HEK293T (cell line): ENCODE results near the gene ZNF148.

Source experiments
- CTCF ChIA-PET: fragments of 350-600 bp; formaldehyde crosslinking; extraction: SDS; loops from one replicate; lab custom pipeline; 2021; ENCODE audit warnings: antibody characterized with exemption, inconsistent platforms; lab: Yijun Ruan, JAX
- POLR2A ChIA-PET: fragments of 350-600 bp; formaldehyde crosslinking; extraction: SDS; loops from one replicate; lab custom pipeline; 2020; ENCODE audit warnings: antibody characterized with exemption, inconsistent platforms; lab: Yijun Ruan, JAX
- DNase-seq: peaks from one replicate; pipeline ENCODE4 v3.0.0; 2012; ENCODE audit warnings: mixed read lengths; ENCODE audit errors: extremely low spot score
- ARNT ChIP-seq: fragments of 450-650 bp; IDR thresholded peaks from 2 replicates; pipeline ENCODE4 v1.6.1; 2017; ENCODE audit warnings: mild to moderate bottlenecking
- BHLHE40 ChIP-seq: fragments of 450-650 bp; IDR thresholded peaks from 2 replicates; pipeline ENCODE4 v1.6.1; 2016; ENCODE audit warnings: mild to moderate bottlenecking, moderate library complexity, borderline replicate concordance
- CTBP1 ChIP-seq: fragments of 450-650 bp; IDR thresholded peaks from 2 replicates; pipeline ENCODE4 v1.6.1; 2016; ENCODE audit warnings: borderline replicate concordance
- ELF4 ChIP-seq: fragments of 450-650 bp; IDR thresholded peaks from 2 replicates; pipeline ENCODE4 v1.6.1; 2017; ENCODE audit warnings: antibody characterized with exemption
- FOXA1 ChIP-seq: fragments of 450-650 bp; IDR thresholded peaks from 2 replicates; pipeline ENCODE4 v1.6.1; 2016; ENCODE audit warnings: mild to moderate bottlenecking
- FOXK2 ChIP-seq: fragments of 450-650 bp; IDR thresholded peaks from 2 replicates; pipeline ENCODE4 v1.6.1; 2016; ENCODE audit warnings: mild to moderate bottlenecking
- FOXM1 ChIP-seq: fragments of 450-650 bp; IDR thresholded peaks from 2 replicates; pipeline ENCODE4 v1.6.1; 2017; ENCODE audit warnings: mild to moderate bottlenecking, borderline replicate concordance
- HDGF ChIP-seq: fragments of 450-650 bp; IDR thresholded peaks from 2 replicates; pipeline ENCODE4 v1.6.1; 2017; ENCODE audit warnings: antibody characterized with exemption, borderline replicate concordance
- L3MBTL2 ChIP-seq: fragments of 450-650 bp; conservative IDR thresholded peaks from 2 replicates; pipeline ENCODE4 v1.6.1; 2016; ENCODE audit warnings: mild to moderate bottlenecking
- LEF1 ChIP-seq: fragments of 450-650 bp; IDR thresholded peaks from 2 replicates; pipeline ENCODE4 v1.6.1; 2017; ENCODE audit warnings: mild to moderate bottlenecking, borderline replicate concordance
- NFRKB ChIP-seq: fragments of 450-650 bp; IDR thresholded peaks from 2 replicates; pipeline ENCODE4 v1.6.1; 2016; ENCODE audit warnings: mild to moderate bottlenecking, moderate library complexity
- SP1 ChIP-seq: fragments of 450-650 bp; IDR thresholded peaks from 2 replicates; pipeline ENCODE4 v1.6.1; 2017
- SUZ12 ChIP-seq: fragments of 450-650 bp; IDR thresholded peaks from 2 replicates; pipeline ENCODE4 v1.6.1; 2016; ENCODE audit warnings: mild to moderate bottlenecking
- TARDBP ChIP-seq: fragments of 450-650 bp; IDR thresholded peaks from 2 replicates; pipeline ENCODE4 v1.6.1; 2016
- ZNF384 ChIP-seq: fragments of 450-650 bp; IDR thresholded peaks from 2 replicates; pipeline ENCODE4 v1.6.1; 2016
- TF ChIP-seq, protein P1 (sequence below): fragments of 450-650 bp; IDR thresholded peaks from 2 replicates; pipeline ENCODE4 v1.6.1; 2016

The ZNF148 gene

DNA sequence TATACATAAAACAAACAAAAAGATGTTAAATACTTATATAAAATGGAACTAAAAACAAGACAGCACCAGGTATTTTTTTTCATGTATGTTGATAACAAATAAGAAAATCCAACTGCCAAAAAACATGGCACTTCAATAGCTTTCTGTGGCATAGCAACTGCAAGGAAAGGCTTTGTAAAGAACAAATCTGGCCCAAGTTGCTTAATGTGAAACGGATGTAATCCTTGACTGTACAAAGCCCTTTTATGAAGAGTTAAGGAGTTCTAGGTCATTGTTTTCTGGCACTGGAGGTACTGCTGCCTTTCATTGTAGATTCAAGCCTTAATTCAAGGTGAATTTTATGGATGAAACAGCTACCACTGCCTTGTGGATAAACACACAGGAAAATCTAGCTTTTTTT is 93.7 kb downstream of the ZNF148 start:
- DNase-seq: no peak
- TF ChIP-seq FOXK2: no peak
- TF ChIP-seq ELF4: no peak
- ChIA-PET CTCF (no interaction called here), POLR2A (no interaction called here)

DNA sequence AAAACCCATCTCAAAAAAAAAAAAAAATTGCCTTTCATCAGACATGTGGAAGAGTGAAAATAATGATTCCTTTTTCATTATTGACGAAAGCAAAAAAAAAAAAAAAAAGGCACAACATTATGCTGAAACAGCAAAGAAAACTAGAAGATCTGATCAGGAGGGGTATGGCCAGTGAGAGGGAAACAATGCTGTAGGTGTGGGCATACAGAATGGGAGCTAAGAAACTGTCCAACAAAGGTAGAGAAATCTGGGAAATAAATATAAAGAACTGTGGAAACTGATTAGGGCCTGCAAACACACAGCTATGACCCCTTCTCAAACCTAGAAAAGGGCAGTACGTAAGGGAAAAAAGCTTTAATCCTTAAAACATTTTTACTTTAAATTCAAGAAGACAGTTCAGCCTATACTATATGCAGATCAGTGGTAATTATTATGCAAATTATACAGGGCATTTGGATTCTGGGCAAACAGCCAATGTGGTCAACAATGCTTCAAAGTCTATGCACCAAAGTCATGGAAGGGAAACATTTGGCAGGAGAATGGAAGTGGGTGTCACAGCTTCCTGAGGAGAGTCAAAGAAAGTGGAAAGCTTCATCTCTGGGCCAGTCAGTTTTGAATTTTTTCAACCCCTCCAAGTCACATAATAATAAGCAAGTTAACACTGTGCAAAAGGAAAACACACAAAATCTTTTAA is 94.3 kb downstream of the ZNF148 start:
- no peak for DNase-seq
- ChIA-PET CTCF (no interaction called here), POLR2A (no interaction called here)
- TF ChIP-seq BHLHE40: no peak
- no peak for TF ChIP-seq ELF4
- no peak for TF ChIP-seq TARDBP
- TF ChIP-seq SP1: no peak
- TF ChIP-seq SUZ12: no peak
- no peak for TF ChIP-seq HDGF
- TF ChIP-seq, protein P1, sequence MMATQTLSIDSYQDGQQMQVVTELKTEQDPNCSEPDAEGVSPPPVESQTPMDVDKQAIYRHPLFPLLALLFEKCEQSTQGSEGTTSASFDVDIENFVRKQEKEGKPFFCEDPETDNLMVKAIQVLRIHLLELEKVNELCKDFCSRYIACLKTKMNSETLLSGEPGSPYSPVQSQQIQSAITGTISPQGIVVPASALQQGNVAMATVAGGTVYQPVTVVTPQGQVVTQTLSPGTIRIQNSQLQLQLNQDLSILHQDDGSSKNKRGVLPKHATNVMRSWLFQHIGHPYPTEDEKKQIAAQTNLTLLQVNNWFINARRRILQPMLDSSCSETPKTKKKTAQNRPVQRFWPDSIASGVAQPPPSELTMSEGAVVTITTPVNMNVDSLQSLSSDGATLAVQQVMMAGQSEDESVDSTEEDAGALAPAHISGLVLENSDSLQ: no peak
- no peak for TF ChIP-seq FOXA1
- TF ChIP-seq FOXK2: no peak
- TF ChIP-seq FOXM1: no peak
- TF ChIP-seq CTBP1: no peak

DNA sequence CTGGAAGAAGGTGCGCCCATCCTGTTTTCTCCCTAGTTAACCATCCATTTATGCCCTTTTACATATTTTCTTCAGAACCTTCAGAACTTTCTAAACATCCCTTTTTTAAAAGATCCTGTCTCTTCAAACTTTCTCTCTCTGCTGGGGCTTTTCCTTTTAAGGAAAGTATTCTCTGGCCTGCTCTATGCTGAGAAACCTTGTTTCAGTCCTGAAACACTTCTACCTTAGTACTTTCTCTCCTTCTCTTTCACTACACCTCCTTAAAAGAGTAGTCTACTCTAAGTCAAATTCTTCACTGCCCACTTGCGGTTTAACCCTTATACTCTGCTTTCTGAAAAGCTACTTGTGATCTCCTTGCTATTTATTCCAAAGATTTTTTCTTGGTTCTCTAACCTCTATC is 97.0 kb downstream of the ZNF148 start:
- POLR2A ChIA-PET: no interaction called here
- no peak for TF ChIP-seq SP1
- TF ChIP-seq SUZ12: no peak
- no peak for TF ChIP-seq NFRKB
- no peak for TF ChIP-seq ARNT
- TF ChIP-seq FOXA1: no peak
- no peak for TF ChIP-seq ELF4
- TF ChIP-seq HDGF: no peak
- TF ChIP-seq ZNF384: no peak
- no peak for TF ChIP-seq LEF1
- no peak for TF ChIP-seq BHLHE40
- TF ChIP-seq, protein P1: no peak
- no peak for TF ChIP-seq FOXM1
- TF ChIP-seq L3MBTL2: no peak
- TF ChIP-seq FOXK2: no peak
- TF ChIP-seq CTBP1: no peak
- TF ChIP-seq TARDBP: no peak
- no peak for DNase-seq
- CTCF ChIA-PET: no interaction called here

DNA sequence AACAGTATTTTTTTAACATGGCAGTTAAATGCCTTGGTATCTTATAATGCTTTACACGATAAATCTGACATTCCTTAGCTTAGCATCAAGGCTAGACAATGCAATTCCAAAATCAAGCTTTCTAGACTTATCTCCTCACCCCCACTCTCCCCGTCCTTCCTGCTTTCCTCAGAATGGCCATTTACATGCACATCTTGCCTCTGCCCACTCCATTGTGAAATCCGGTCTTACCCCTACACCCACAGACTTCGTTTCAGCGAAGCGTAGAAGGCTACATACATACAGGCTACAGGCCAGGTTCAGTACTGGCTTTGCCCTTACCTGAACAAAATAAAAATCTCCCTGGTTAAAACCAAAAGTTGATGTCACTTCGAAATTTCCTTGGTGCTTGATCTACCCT is 104.0 kb downstream of the ZNF148 start:
- ChIA-PET POLR2A (no interaction called here), CTCF (no interaction called here)
- no peak for TF ChIP-seq LEF1
- no peak for TF ChIP-seq FOXA1
- no peak for TF ChIP-seq FOXM1
- no peak for TF ChIP-seq SUZ12
- TF ChIP-seq, protein P1: no peak
- TF ChIP-seq CTBP1: no peak

DNA sequence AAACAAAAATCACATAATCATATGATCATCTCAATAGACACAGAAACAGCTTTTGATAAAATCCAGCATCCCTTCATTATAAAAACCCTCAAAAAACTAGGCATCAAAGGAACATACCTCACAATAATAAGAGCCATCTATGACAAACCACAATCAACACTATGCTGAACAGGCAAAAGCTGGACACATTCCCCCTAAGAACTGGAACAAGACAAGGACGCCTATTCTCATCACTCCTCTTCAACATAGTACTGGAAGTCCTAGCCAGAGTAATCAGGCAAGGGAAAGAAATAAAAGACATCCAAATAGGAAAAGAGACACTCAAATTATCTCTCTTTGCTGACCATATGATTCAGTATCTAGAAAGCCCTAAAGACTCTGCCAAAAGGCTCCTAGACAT is 107.7 kb downstream of the ZNF148 start:
- DNase-seq: no peak
- CTCF ChIA-PET: no interaction called here
- POLR2A ChIA-PET: no interaction called here
- TF ChIP-seq L3MBTL2 (no peak), ARNT (no peak), ZNF384 (no peak), TARDBP (no peak), FOXK2 (no peak), SUZ12 (no peak), CTBP1 (no peak), BHLHE40 (no peak), FOXA1 (no peak), SP1 (no peak), ELF4 (no peak), HDGF (no peak), NFRKB (no peak), FOXM1 (no peak), LEF1 (no peak)
- TF ChIP-seq, protein P1: no peak

More for the DNA sequence above, 104.0 kb downstream of the ZNF148 start:
- DNase-seq: no peak

DNA sequence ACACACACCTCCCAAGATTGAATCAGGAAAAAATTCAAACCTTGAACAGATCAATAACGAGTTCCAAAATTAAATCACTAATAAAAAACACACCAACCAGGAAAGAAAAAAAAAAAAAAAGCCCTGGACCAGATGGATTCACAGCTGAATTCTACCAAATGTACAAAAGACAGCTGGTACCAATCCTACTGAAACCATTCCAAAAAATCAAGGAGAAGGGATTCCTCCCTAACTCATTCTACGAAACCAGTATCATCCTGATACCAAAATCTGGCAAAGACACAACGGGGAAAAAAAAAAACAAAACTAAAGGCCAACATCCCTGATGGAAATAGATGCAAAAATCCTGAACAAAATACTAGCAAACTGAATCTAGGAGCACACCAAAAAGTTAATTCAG is 108.2 kb downstream of the ZNF148 start:
- no peak for TF ChIP-seq FOXA1
- no peak for TF ChIP-seq NFRKB
- TF ChIP-seq SUZ12: no peak
- no peak for TF ChIP-seq LEF1
- TF ChIP-seq, protein P1: no peak
- no peak for TF ChIP-seq TARDBP
- TF ChIP-seq L3MBTL2: no peak
- TF ChIP-seq ZNF384: no peak

More for the DNA sequence above, 108.2 kb downstream of the ZNF148 start:
- DNase-seq: no peak
- ChIA-PET POLR2A (no interaction called here), CTCF (no interaction called here)
